ENCODE measurements around the gene OR5H14.
"Not testable (repeated sequence)": the region's sequence is repeated elsewhere in the genome, so short reads cannot be mapped to it uniquely, and the experiment has no call there.

Gene OR5H14

DNA sequence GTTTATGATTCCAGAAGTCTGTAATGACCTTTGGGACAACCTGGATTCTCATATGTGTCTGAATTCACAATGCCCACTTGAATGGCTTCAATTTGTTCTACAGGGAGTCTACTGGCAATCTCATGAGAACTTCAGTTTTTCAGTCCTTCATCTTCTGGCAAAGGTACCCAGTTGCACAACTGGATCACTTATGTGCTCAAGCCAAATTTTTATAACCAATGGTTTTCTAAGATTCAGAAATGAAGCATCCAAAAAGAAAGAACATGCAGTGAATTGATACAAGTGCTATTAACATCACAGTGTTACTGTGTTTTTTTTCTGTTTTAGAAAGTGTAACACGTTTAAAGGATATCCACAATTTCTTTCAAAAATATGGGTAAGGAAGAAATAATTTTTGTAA is at the start of gene OR5H14:
Gene OR5H14 (plus strand): TSS at position 301 of the 400 bp plus-strand sequence. CDS start 1,907 bp downstream, outside the sequence.
- DNase-seq (ENCODE audit: low read depth in 3 of 3): no peak

GRCh38 chr3:98099848-98100247 is 47.4 kb upstream of the OR5H14 start:
- no peak for DNase-seq (ENCODE audit: low read depth in 3 of 3)

DNA sequence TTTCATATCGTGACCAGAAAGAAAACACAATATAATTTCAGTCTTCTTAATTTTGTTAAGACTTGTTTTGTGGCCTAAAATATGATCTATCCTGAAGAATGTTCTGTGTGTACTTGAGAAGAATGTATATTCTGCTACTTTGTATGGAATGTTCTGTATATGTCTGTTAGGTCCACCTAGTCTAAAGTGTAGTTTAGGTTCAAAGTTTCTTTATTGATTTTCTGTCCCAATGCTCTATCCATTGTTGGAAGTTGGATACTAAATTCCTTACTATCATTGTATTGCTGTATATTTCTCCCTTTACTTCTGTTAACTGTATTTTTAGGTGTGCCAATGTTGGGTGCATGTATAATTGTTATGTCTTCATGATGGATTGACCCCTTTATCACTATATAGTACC is 39.1 kb upstream of the OR5H14 start:
- no peak for DNase-seq (ENCODE audit: low read depth in 3 of 3)

DNA sequence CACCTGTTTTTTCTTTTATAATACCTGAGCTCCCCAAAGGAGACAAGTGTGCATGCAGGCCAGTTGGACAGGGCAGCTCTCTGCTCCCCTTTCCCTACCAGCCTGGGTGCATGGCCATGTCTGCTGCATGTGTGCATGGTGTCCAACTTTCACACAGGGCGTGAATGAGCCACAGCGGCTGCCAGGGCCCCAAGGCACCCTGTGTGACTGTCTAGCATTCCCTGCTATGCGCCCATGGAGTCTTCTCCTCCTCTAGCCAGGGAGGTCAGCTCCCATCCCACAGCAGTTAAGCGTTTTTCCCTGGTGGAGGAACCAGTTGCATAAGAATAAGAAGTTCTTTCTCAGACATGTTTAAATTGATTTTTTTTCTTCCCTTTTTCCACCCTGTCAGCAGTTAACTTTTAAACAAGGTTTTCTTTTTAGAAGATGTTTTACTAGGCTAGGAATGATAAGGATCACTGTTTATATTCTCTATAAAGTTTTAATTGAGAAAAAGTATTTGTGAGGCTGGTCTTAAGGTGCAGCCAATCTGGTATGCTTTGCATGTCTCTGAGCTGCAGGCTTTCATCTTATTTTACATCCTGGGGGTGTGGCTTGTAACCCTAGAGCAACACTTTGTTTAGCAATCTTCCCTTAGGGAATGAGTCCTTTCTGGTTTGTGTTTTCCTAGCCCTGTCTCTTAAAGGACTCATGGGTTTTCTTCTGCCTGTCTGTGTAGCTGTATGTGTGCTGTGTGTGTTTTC is 37.3 kb upstream of the OR5H14 start:
- DNase-seq (ENCODE audit: low read depth in 3 of 3): no peak

- no peak for DNase-seq (ENCODE audit: low read depth in 3 of 3)
These were observed 36.8 kb upstream of the OR5H14 start for GRCh38 chr3:98110550-98110908.

GRCh38 chr3:98114264-98114663 is 33.0 kb upstream of the OR5H14 start:
- DNase-seq (ENCODE audit: low read depth in 3 of 3): no peak

- no peak for DNase-seq (ENCODE audit: low read depth in 3 of 3)
These were observed 31.6 kb upstream of the OR5H14 start for GRCh38 chr3:98115717-98116116.

- no peak for DNase-seq (ENCODE audit: low read depth in 3 of 3)
These were observed 16.9 kb upstream of the OR5H14 start, which contains the start of gene OR5H1 for GRCh38 chr3:98130421-98130820. Gene OR5H1, plus strand, starts transcription at chr3:98130721. Its CDS starts 1,977 bp downstream, at chr3:98132698.

- DNase-seq (ENCODE audit: low read depth in 3 of 3): no peak
These were observed 10.6 kb upstream of the OR5H14 start for GRCh38 chr3:98136631-98137030.

DNA sequence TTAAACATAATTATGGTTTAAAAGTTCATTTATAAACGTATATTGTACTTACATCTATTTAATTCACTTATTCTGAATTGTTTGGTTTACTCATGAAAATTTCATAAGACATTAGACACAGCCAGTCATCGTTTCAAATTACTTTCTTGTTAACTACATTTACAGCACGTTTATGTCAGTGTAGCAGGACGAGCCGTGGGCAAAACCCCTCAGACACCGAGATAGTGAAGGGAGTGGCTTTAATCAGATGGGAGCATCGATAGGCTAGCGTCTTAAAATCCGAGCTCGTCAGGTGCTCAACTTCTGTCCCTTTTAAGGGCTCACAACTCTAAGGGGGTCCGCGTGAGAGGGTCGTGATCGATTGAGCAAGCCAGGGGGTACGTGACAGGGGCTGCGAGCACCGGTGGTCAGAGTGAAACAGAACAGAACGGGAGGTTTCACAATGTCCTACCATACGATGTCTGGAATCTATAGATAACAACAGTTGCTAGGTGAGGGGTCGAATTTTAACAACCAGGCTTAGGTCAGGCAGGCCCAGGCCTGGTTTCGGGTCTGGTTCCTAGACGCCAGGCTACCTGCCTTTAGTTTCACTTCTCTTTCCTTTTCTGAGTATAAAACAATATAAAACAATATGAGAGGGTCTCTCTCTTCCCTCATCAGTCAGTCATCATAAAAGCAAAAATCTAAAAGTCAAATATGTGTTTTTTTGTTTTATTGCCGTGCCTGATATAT is 9.3 kb upstream of the OR5H14 start:
- DNase-seq (ENCODE audit: low read depth in 3 of 3): not testable (repeated sequence)

- no peak for DNase-seq (ENCODE audit: low read depth in 3 of 3)
These were observed 6.7 kb upstream of the OR5H14 start for GRCh38 chr3:98140531-98140930.

DNA sequence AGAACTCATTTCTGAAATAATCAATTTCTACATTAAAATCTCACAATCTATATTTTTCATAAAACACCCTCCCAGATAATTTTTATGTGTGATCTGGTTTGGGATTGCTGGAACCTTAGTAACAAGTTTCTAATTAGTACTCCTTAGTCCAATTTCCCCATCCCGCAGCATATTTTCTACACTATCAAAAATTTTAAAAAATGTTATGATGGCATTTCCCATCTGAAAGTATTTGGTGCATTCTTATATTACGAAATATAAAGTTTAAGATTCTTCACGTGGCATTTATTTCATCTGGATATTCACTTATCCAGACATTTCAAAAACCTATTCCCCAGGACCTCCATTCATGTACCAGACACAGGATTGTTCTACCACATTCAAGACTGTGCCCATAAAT is 1.5 kb downstream of the OR5H14 start:
- no peak for DNase-seq (ENCODE audit: low read depth in 3 of 3)

GRCh38 chr3:98149456-98149855 is 2.2 kb downstream of the OR5H14 start:
- not testable (repeated sequence) for DNase-seq (ENCODE audit: low read depth in 3 of 3)

DNA sequence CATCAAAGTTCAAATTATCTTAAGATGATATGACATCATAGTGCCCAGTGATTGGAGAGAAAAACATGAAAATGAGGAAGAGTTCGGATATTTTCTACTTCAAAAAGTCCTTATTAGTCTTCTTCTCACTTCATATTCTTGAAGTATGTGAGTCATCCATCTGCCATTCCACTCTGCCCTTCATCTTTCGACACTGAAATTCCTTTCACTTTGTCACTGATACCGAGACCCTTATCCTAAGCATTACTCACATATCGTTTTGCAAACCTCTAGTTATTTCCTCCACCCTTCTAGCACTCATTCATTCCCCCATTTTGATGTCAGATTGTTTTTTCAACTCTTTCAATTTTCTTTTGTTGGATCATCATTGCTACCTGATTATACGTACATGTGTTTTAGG is 4.0 kb downstream of the OR5H14 start:
- DNase-seq (ENCODE audit: low read depth in 3 of 3): no peak

- no peak for DNase-seq (ENCODE audit: low read depth in 3 of 3)
These were observed 19.1 kb downstream of the OR5H14 start, which contains the start of gene OR5H15 for GRCh38 chr3:98166396-98166795. Gene OR5H15, plus strand, starts transcription at chr3:98166696. Its CDS starts 2,004 bp downstream, at chr3:98168700.

DNA sequence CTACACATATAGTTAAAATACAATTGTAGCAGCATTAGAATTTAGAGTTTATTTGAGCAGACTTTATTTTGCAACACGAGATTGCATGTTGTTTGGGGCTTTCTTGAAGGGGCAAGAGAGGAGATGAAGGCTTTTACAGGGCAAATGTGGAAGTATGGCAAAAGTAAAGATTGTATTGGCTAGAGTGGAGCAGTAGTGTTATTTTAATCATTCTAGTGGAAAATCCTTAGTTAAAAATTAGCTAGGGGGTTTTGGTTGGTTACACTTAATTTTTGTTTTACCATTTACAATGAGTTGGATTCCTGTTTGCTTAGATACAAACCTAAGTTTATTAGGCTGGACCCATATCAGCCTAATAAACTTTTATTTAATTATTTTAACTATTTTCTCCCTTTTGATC is 23.8 kb downstream of the OR5H14 start:
- no peak for DNase-seq (ENCODE audit: low read depth in 3 of 3)

- DNase-seq (ENCODE audit: low read depth in 3 of 3): no peak
These were observed 25.3 kb downstream of the OR5H14 start for GRCh38 chr3:98172621-98173020.

DNA sequence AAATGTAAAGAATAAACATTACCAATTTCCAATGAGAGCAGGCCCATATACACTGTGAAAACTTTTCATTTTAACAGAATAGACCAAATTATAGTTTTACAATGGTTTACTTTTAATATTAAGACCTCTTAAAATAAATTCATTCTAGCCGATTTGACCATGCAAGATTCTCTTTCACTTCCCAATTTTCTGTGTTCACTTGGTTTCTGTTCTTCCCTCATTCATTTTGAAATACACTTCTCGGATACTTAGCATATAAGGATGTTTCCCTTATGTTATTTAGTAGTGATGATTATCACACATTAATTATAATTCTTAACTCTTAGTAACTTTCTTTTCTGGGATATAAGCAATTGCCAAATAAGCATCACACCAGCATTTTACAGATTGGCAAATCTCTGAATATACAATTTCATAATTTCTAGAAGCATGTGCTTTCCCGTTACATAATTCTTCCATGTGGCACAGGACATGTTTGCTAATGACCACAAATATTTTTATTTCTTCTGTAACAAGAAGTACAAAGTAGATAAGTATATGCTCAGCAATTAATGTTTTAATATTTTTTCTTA is 33.1 kb downstream of the OR5H14 start:
- DNase-seq (ENCODE audit: low read depth in 3 of 3): no peak

DNA sequence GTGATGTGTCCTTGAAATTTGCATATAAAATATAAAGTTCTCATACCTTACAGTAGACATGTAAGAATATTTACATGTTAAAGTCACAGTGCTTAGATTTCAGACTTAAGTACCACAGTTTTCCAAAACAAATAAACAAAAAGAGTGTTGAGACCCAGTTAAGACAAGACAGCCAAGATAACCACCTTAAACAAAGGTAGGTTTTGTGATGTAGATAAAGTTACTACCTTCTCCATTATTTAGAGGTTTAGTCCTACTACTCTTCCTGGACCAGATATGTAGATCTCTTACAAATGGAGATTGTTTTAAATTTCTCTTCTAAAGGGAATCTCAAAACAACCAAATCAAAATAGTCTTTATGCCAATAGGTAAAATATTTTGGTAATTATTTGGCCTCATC is 34.9 kb downstream of the OR5H14 start:
- no peak for DNase-seq (ENCODE audit: low read depth in 3 of 3)

DNA sequence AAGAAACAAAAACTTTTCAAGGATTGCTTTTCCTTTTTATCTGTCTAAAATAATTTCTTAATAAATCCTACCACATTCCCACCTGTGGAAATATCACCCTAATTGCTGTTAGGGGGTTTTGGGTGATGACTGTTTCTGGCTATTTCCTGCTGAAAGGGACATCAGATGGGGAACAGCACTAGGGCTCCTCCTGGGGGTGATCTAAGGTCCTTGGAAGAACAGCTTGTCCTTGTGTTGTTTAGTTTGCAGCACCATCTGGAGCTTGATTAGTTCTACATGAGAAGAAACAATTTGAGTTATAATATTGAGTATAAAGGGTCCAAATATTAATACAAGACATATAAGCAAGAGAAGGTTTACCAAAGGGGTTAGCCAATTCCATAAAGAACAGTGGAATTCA is 37.9 kb downstream of the OR5H14 start:
- DNase-seq (ENCODE audit: low read depth in 3 of 3): no peak

GRCh38 chr3:98188545-98188944 is 41.3 kb downstream of the OR5H14 start:
- no peak for DNase-seq (ENCODE audit: low read depth in 3 of 3)

DNA sequence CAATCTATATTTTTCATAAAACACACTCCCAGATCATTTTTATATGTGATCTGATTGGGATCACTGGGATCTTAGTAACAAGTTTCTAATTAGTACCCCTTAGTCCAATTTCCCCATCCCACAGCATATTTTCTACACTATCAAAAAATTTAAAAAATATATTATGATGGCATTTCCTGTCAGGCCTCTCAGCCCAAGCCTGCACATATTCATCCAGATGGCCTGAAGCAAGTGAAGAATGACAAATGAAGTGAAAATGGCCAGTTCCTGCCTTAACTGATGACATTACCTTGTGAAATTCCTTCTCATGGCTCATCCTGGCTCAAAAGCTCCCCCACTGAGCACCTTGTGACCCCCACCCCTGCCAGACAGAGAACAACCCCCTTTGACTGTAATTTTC is 43.6 kb downstream of the OR5H14 start:
- not testable (repeated sequence) for DNase-seq (ENCODE audit: low read depth in 3 of 3)

GRCh38 chr3:98196293-98196692 is 49.0 kb downstream of the OR5H14 start:
- not testable (repeated sequence) for DNase-seq (ENCODE audit: low read depth in 3 of 3)
